IPS-18a (cell line): Measurements from ENCODE around the gene GABBR2.
"Not testable (repeated sequence)": the region's sequence is repeated elsewhere in the genome, so short reads cannot be mapped to it uniquely, and the experiment has no call there.

Source experiments
- H3K27ac ChIP-seq: one replicate; pipeline ENCODE4 v1.5.1; 2013; ENCODE audit warnings: low read length
- H3K27me3 ChIP-seq: one replicate; pipeline ENCODE4 v1.6.1; 2013; ENCODE audit warnings: mild to moderate bottlenecking, low read length; ENCODE audit not compliant: control insufficient read depth, insufficient read depth
- H3K36me3 ChIP-seq: one replicate; pipeline ENCODE4 v1.6.1; 2013; ENCODE audit warnings: low read depth, low read length; ENCODE audit not compliant: control insufficient read depth
- H3K4me1 ChIP-seq: one replicate; pipeline ENCODE4 v1.6.1; 2013; ENCODE audit warnings: low read depth, low read length; ENCODE audit not compliant: control insufficient read depth
- H3K4me3 ChIP-seq: one replicate; pipeline ENCODE4 v1.5.1; 2013; ENCODE audit warnings: low read length
- H3K9ac ChIP-seq: one replicate; pipeline ENCODE4 v1.6.1; 2013; ENCODE audit warnings: mild to moderate bottlenecking, low read length, moderate library complexity
- H3K9me3 ChIP-seq: one replicate; pipeline ENCODE4 v1.6.1; 2013; ENCODE audit warnings: low read depth, low read length; ENCODE audit not compliant: control insufficient read depth

GABBR2 gene

GRCh38 chr9:98501259-98501658 lies 207.5 kb downstream of the GABBR2 start:
- not testable (repeated sequence) for H3K9me3 ChIP-seq, H3K9ac ChIP-seq, H3K36me3 ChIP-seq, H3K27me3 ChIP-seq, H3K4me3 ChIP-seq, H3K27ac ChIP-seq
- peaks cover 22% of the 10 kb centered on the region for H3K4me1 ChIP-seq

GRCh38 chr9:98500337-98500919 lies 208.3 kb downstream of the GABBR2 start:
- no peaks in the 10 kb centered on the region for H3K36me3 ChIP-seq
- H3K9ac ChIP-seq = no peak overlapping the region
- no peak overlapping the region for H3K4me3 ChIP-seq
- peaks cover 22% of the 10 kb centered on the region for H3K4me1 ChIP-seq
- H3K9me3 ChIP-seq = no peaks in the 10 kb centered on the region
- H3K27me3 ChIP-seq = no peaks in the 10 kb centered on the region
- H3K27ac ChIP-seq = no peak overlapping the region

GRCh38 chr9:98495530-98495929 lies 213.2 kb downstream of the GABBR2 start:
- H3K27ac ChIP-seq = no peak overlapping the region
- no peak overlapping the region for H3K4me3 ChIP-seq
- H3K36me3 ChIP-seq = no peaks in the 10 kb centered on the region

GRCh38 chr9:98494852-98495251 lies 213.9 kb downstream of the GABBR2 start:
- Histone ChIP-seq H3K9ac (no peak overlapping the region), H3K9me3 (no peaks in the 10 kb centered on the region), H3K27me3 (no peaks in the 10 kb centered on the region), H3K4me3 (no peak overlapping the region), H3K27ac (no peak overlapping the region), H3K36me3 (no peaks in the 10 kb centered on the region), H3K4me1 (no peaks in the 10 kb centered on the region)

More at GRCh38 chr9:98495530-98495929, 213.2 kb downstream of the GABBR2 start:
- Histone ChIP-seq H3K9ac (no peak overlapping the region), H3K27me3 (no peaks in the 10 kb centered on the region), H3K9me3 (no peaks in the 10 kb centered on the region), H3K4me1 (no peaks in the 10 kb centered on the region)

- H3K27ac ChIP-seq = no peak overlapping the region
- H3K4me3 ChIP-seq = no peak overlapping the region
- no peaks in the 10 kb centered on the region for H3K27me3 ChIP-seq
- no peaks in the 10 kb centered on the region for H3K4me1 ChIP-seq
- H3K9ac ChIP-seq = no peak overlapping the region
- H3K9me3 ChIP-seq = no peaks in the 10 kb centered on the region
- no peaks in the 10 kb centered on the region for H3K36me3 ChIP-seq
Measured at GRCh38 chr9:98491828-98492227, 216.9 kb downstream of the GABBR2 start.

- Histone ChIP-seq H3K9ac (no peak overlapping the region), H3K36me3 (no peaks in the 10 kb centered on the region), H3K4me3 (no peak overlapping the region), H3K27ac (no peak overlapping the region), H3K4me1 (no peaks in the 10 kb centered on the region), H3K27me3 (no peaks in the 10 kb centered on the region), H3K9me3 (no peaks in the 10 kb centered on the region)
Measured at GRCh38 chr9:98491231-98491651, 217.5 kb downstream of the GABBR2 start.

GRCh38 chr9:98488571-98489312 lies 220.0 kb downstream of the GABBR2 start:
- no peaks in the 10 kb centered on the region for H3K9me3 ChIP-seq
- no peaks in the 10 kb centered on the region for H3K27me3 ChIP-seq
- no peak overlapping the region for H3K27ac ChIP-seq
- H3K36me3 ChIP-seq = no peaks in the 10 kb centered on the region
- H3K9ac ChIP-seq = no peak overlapping the region
- H3K4me3 ChIP-seq = no peak overlapping the region
- no peaks in the 10 kb centered on the region for H3K4me1 ChIP-seq

GRCh38 chr9:98485706-98486105 lies 223.0 kb downstream of the GABBR2 start:
- Histone ChIP-seq H3K27ac (no peak overlapping the region), H3K9me3 (no peaks in the 10 kb centered on the region), H3K9ac (no peak overlapping the region), H3K36me3 (no peaks in the 10 kb centered on the region), H3K4me3 (no peak overlapping the region), H3K27me3 (no peaks in the 10 kb centered on the region), H3K4me1 (no peaks in the 10 kb centered on the region)

- H3K9me3 ChIP-seq = no peaks in the 10 kb centered on the region
- H3K4me3 ChIP-seq = no peak overlapping the region
- H3K4me1 ChIP-seq = no peaks in the 10 kb centered on the region
- H3K36me3 ChIP-seq = no peaks in the 10 kb centered on the region
- H3K9ac ChIP-seq = no peak overlapping the region
- H3K27me3 ChIP-seq = no peaks in the 10 kb centered on the region
- H3K27ac ChIP-seq = no peak overlapping the region
Measured at GRCh38 chr9:98484162-98484561, 224.6 kb downstream of the GABBR2 start.

GRCh38 chr9:98482226-98482625 lies 226.5 kb downstream of the GABBR2 start:
- Histone ChIP-seq H3K9me3 (no peaks in the 10 kb centered on the region), H3K9ac (no peak overlapping the region), H3K4me3 (no peak overlapping the region), H3K27ac (no peak overlapping the region), H3K27me3 (no peaks in the 10 kb centered on the region), H3K4me1 (no peaks in the 10 kb centered on the region), H3K36me3 (no peaks in the 10 kb centered on the region)

GRCh38 chr9:98481676-98482075 lies 227.1 kb downstream of the GABBR2 start:
- Histone ChIP-seq H3K27me3 (no peaks in the 10 kb centered on the region), H3K4me1 (no peaks in the 10 kb centered on the region), H3K36me3 (no peaks in the 10 kb centered on the region), H3K4me3 (no peak overlapping the region), H3K9ac (no peak overlapping the region), H3K9me3 (no peaks in the 10 kb centered on the region), H3K27ac (no peak overlapping the region)
